ES-I3 (cell line): Measurements from ENCODE around the gene EPHA2.

Experiments
- H3K36me3 ChIP-seq: 2 replicates; pipeline ENCODE4 v1.6.1; 2013; ENCODE audit warnings: mild to moderate bottlenecking, low read length, control low read depth, moderate library complexity; ENCODE audit not compliant: insufficient read depth
- H3K4me1 ChIP-seq: 2 replicates; pipeline ENCODE4 v1.6.1; 2013; ENCODE audit warnings: mild to moderate bottlenecking, control low read depth, low read length; ENCODE audit not compliant: insufficient read depth
- H3K9ac ChIP-seq: 2 replicates; pipeline ENCODE4 v1.6.1; 2013; ENCODE audit warnings: low read depth, mild to moderate bottlenecking, low read length, moderate library complexity
- H3K9me3 ChIP-seq: 2 replicates; pipeline ENCODE4 v1.6.1; 2013; ENCODE audit warnings: mild to moderate bottlenecking, low read length, moderate library complexity; ENCODE audit not compliant: control insufficient read depth, insufficient read depth

Gene EPHA2

DNA sequence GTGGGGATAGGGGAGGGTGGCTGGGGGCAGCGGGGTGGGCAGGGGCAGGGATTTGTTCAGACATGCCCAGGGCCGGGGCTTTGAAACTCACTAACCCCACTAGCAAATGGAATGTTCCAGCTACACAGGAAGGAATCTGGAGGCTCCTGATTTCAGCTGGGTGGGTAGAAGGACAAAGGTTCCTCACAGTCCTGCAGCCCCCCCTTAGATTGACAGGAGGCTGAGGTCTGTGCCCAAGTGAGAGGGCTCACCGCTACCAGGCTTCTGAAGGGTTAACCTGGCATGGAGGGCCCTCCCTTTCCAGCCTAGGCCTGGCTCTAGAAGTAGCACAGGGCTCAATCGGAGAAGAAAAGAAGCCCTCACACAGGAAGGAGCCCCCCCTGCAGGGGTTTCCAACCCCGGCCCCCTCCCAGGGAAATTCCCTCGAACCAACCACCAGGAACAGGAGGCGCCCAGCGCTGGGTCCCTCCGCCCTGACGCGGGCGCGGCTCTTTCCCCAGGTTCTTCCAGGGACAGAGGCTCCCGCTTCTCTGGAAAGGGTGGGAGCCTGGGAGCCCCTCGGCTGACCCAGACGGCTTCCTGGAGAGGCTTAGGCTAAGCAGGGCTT lies 3.3 kb downstream of the EPHA2 start:
- H3K4me1 ChIP-seq: peaks cover 31% of the 10 kb centered on the region
- no peaks in the 10 kb centered on the region for H3K9me3 ChIP-seq
- H3K36me3 ChIP-seq: peaks cover 22% of the 10 kb centered on the region
- H3K9ac ChIP-seq: peak overlapping the region; percentile 84

DNA sequence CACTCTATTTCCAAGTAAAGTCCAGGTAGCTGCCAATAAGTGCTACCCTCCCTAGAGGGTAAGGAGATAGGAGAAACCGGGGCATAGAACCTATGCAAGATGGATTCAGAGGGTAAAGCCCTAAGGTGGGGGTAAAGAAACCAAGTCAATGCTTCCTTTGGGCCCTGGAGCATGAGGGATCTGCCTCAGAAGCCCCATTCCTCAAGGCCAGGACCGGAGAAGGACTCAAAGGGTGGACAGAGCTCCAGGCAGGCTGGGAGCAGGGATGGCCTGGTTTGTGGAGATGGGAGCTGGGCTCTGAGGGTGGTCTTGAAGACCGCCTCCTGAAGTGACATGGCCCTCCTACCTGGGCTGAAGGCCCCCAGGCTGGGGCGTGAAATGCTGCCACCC lies 3.9 kb downstream of the EPHA2 start:
- Histone ChIP-seq H3K36me3 (peaks cover 28% of the 10 kb centered on the region), H3K9me3 (no peaks in the 10 kb centered on the region), H3K4me1 (peaks cover 33% of the 10 kb centered on the region), H3K9ac (peak overlapping the region; percentile 26)

DNA sequence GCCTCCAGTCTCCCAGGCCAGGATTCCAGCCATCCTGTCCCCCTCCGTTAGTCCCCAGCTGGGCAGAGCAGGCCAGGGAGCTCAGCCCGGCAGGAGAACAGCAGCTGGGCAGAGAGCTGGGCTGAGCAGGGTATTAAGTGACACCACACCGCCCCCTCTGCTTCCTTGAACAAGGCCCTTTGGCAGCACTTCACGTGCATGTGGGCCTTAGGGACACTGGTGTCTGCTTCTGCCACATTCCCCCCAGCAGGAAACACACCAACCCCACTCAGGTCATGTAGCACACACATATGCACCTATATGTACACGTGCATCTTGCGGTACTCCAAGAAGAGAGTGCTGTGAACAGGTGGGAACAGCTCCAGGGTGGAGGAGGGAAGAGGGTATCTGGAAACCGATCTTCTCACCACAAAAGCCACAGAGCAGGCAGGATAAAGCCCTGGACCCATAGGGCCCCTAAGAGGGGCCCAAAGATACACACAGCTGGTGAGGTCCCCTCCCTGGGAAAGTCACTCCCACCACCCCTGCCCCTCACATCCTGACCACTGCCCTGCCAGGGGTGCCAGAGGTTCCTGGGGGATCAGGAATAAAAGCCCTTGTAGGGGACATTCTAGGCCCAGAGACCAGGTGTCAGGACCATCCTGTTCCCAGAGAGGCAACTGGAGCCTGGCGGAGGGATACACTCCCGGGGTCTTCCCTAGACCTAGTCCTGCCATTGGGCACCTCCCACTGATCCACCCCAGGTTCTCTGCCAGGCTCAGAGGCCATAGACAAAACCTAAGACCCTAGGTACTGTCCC lies 4.5 kb downstream of the EPHA2 start:
- H3K36me3 ChIP-seq: peaks cover 28% of the 10 kb centered on the region
- H3K4me1 ChIP-seq: peaks cover 36% of the 10 kb centered on the region
- H3K9ac ChIP-seq: peak overlapping the region; percentile 26; the same call in 1 of the 2 replicates
- no peaks in the 10 kb centered on the region for H3K9me3 ChIP-seq

DNA sequence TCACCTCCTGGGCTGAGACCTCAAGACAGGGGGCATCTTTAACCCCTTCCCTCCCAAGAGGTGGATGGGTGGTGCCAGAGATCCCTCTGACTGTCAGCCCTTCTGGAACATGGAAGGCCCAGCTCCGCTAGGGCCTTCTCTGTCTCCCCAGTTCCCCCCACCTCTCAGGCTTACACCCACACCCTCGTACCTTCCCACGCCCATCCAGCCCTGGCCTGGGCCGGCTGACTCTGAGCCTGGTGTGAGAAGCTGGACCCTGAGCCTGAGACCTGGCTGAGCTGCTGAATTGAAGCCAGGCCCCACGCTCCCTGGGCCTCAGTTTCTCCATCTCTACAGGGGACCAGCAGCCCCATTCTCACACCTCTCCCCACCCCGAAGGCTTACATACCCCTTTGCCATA lies 5.4 kb downstream of the EPHA2 start:
- Histone ChIP-seq H3K36me3 (peaks cover 28% of the 10 kb centered on the region), H3K9ac (no peak overlapping the region)

DNA sequence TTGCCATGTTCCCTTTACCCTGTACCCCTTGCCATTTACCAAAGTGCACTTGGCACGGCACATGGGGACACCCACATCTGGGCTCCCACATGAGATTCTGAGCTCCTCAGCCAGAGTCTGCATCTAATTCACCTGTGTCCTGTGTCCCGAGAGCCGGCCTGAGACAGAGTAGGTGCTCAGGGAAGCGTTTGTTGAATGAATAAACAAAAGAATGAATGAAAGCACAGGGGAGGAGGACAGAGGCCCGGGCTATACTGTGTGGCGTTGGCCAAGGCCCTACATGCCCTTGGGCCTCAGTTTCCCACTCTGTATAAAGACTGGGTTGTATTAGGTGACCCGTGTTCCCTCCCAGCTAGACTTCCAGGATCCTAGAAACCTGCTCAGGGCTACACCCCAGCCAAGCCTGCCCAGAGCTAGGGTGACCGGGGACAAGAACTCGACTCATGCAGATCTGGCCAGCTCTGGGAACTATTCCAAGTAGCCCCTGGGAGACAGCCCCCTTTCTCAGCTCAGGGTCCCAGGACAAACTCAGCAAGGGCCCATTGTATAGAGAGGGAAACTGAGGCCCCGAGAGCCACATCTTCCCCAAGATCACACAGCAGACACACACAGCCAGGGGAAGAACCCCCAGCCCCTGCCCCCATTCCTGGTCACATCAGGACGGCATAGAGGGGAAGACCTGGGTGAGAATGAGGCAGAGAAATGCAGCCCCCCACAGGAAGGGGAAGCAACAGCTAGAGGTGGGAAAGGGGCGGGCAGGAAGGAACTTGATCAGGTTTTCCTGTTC lies 6.0 kb downstream of the EPHA2 start:
- Histone ChIP-seq H3K4me1 (peaks cover 43% of the 10 kb centered on the region), H3K36me3 (peaks cover 28% of the 10 kb centered on the region), H3K9ac (no peak overlapping the region), H3K9me3 (no peaks in the 10 kb centered on the region)

More for the DNA sequence above, 5.4 kb downstream of the EPHA2 start:
- Histone ChIP-seq H3K4me1 (peaks cover 38% of the 10 kb centered on the region), H3K9me3 (no peaks in the 10 kb centered on the region)

DNA sequence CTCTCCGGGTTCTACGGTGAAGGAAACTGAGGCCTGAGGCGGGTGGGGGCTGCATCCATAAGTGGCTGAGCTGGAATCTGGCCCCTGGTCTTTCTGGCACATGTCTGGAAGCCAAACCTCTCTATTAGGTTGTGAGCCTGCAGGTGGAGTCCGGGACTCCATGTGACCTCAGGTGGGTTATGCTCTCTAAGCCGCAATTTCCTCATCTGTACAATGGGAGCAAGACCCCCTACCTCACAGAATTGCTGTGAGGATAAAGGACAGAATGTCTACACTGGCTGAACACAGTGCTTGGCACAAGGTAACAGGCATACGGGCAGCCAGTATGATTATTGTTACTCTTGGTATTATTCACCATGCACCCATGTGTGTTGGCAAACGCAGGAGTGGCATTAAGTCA lies 6.7 kb downstream of the EPHA2 start:
- Histone ChIP-seq H3K4me1 (peaks cover 51% of the 10 kb centered on the region), H3K9me3 (no peaks in the 10 kb centered on the region), H3K36me3 (peaks cover 34% of the 10 kb centered on the region), H3K9ac (no peak overlapping the region)

DNA sequence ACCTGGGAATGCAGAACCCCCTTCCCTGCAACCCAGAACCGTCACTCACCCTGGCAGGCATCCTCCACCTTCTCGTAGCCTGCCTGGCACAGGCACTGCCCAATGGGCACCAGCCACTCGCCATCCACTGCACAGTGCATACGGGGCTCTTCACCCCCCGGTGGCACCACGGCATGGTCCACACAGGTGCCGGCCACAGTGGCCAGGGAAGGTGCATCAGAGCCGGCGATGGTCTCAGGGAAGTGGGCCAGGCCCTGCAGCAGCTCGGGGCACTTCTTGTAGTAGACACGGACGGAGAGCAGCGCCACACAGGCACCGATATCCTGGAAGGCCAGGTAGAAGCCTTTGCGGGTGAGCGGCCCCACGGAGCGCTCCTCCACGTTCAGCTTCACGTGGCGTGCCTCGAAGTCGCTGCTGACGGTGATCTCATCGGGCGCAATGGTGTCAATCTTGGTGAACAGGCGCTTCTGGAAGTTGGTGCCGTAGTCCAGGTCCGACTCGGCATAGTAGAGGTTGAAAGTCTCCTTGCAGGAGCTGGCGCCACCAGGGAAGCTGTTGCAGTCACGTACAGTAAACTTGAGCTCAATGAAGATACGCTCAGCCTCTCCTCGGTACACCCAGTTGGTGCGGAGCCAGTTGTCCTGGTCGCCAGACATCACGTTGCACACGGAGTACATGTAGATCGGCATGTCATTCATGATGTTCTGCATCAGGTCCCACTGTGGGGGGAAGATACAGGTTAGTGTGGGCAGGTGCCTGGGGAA lies 7.4 kb downstream of the EPHA2 start:
- H3K4me1 ChIP-seq: peaks cover 52% of the 10 kb centered on the region
- no peaks in the 10 kb centered on the region for H3K9me3 ChIP-seq
- H3K36me3 ChIP-seq: peaks cover 39% of the 10 kb centered on the region
- no peak overlapping the region for H3K9ac ChIP-seq

DNA sequence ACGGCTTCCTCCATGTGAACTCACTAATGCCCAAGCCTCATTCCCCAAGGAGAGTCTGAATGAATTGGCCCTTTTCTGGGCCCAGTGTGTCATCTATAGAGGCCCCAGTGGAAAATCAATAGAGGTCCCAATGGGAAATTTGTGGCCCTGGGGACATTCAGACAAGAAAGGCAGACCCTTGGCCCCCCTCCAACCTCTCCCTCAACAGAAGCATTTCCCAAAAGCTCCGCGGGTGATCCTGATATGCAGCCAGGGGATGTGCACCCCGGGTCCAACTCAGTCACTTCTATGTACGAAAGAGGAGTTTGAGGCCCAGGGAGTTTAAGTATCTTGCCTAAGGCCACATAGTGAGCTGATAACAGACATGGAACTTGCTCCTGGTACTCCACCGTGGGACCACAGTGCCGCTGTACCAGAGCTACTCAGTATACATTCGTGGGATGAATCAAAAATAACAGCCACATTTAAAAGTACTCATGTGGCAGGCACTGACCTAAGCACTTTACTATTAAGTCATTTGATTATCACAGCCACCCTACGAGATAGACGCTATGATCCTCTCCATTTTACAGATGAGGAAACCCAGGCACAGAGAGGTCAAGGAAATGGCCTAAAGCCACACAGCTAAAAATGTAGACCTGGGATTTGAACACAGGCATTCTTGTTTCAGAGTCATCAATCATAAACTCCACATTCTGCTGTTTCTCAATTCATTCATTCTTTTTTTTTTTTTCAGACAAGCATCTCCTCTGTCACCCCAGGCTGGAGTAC lies 8.5 kb downstream of the EPHA2 start:
- Histone ChIP-seq H3K9me3 (no peaks in the 10 kb centered on the region), H3K9ac (no peak overlapping the region; the same call in 1 of the 2 replicates), H3K36me3 (peaks cover 43% of the 10 kb centered on the region), H3K4me1 (peaks cover 52% of the 10 kb centered on the region)

GRCh38 chr1:16146279-16147155 lies 9.4 kb downstream of the EPHA2 start:
- H3K9me3 ChIP-seq: no peaks in the 10 kb centered on the region
- peak overlapping the region; percentile 18; the same call in 1 of the 2 replicates for H3K9ac ChIP-seq
- peaks cover 53% of the 10 kb centered on the region for H3K4me1 ChIP-seq
- H3K36me3 ChIP-seq: peaks cover 43% of the 10 kb centered on the region

GRCh38 chr1:16145662-16146278 lies 10.1 kb downstream of the EPHA2 start:
- H3K9ac ChIP-seq: peak overlapping the region; percentile 18
- peaks cover 49% of the 10 kb centered on the region; the same call in 1 of the 2 replicates for H3K4me1 ChIP-seq
- H3K36me3 ChIP-seq: peaks cover 39% of the 10 kb centered on the region
- no peaks in the 10 kb centered on the region for H3K9me3 ChIP-seq

DNA sequence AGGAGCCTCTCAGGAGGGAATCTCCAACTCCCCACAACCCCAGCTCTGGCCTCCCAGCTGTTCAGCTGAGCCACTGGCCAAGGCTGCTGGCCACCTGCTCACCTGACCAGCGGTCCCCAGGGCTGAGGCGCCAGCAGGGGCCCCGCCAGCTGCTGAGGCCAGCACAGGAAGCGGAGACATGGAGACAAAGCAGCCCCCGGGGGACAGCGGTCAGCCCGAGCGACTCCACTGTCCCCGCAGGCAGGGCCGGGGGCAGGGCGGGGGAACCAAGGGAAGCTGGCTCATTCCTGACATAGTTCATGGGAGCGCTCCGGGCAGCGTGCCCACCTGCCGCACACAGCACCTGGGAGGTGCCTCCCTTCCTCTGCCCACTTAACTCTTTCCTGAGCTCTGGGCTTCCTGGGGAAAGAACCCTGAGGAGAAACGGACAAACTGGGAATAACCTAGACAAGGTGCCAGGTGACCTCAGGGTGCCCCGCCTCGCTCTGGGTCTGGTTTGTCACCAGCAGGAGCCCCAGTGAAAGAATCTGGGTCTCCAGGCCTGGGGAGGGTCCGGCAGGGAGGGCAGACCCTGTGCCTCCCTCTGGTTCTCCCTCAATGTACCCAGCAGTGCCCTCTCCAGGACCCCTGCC lies 10.7 kb downstream of the EPHA2 start:
- H3K4me1 ChIP-seq: peaks cover 50% of the 10 kb centered on the region
- H3K9me3 ChIP-seq: no peaks in the 10 kb centered on the region
- peak overlapping the region; percentile 18 for H3K9ac ChIP-seq
- H3K36me3 ChIP-seq: peaks cover 39% of the 10 kb centered on the region
